ENCODE measurements around the gene FGF5.
"Not testable (repeated sequence)": the region's sequence is repeated elsewhere in the genome, so short reads cannot be mapped to it uniquely, and the experiment has no call there.

FGF5 gene

GRCh38 chr4:80302616-80303223, 36.3 kb downstream of the FGF5 start:
- DNase-seq, result no peak

GRCh38 chr4:80305466-80305865, 39.0 kb downstream of the FGF5 start:
- no peak for DNase-seq

GRCh38 chr4:80306260-80306659, 39.8 kb downstream of the FGF5 start:
- DNase-seq, result no peak

GRCh38 chr4:80307183-80307735, 40.8 kb downstream of the FGF5 start:
- DNase-seq, result peak; percentile 93

GRCh38 chr4:80307774-80308465, 41.5 kb downstream of the FGF5 start:
- DNase-seq, result peak; percentile 79

GRCh38 chr4:80308466-80308822, 42.0 kb downstream of the FGF5 start:
- no peak for DNase-seq

GRCh38 chr4:80309294-80310004, 43.0 kb downstream of the FGF5 start:
- no peak for DNase-seq

GRCh38 chr4:80311130-80311529, 44.7 kb downstream of the FGF5 start:
- DNase-seq, result no peak

- no peak for DNase-seq
Observed at GRCh38 chr4:80312124-80312523, 45.7 kb downstream of the FGF5 start.

- no peak for DNase-seq
Observed at GRCh38 chr4:80313627-80314026, 47.2 kb downstream of the FGF5 start.

- not testable (repeated sequence) for DNase-seq
Observed at GRCh38 chr4:80315848-80316247, 49.4 kb downstream of the FGF5 start.

GRCh38 chr4:80321341-80321740, 54.9 kb downstream of the FGF5 start:
- no peak for DNase-seq

- DNase-seq, result no peak
Observed at GRCh38 chr4:80321776-80322175, 55.3 kb downstream of the FGF5 start.

GRCh38 chr4:80322716-80323115, 56.3 kb downstream of the FGF5 start:
- no peak for DNase-seq

- DNase-seq, result no peak
Observed at GRCh38 chr4:80324171-80324570, 57.7 kb downstream of the FGF5 start.

- no peak for DNase-seq
Observed at GRCh38 chr4:80331693-80332092, 65.2 kb downstream of the FGF5 start.

GRCh38 chr4:80333121-80333520, 66.7 kb downstream of the FGF5 start:
- no peak for DNase-seq

GRCh38 chr4:80334568-80334967, 68.1 kb downstream of the FGF5 start:
- no peak for DNase-seq

- no peak for DNase-seq
Observed at GRCh38 chr4:80335226-80335553, 68.7 kb downstream of the FGF5 start.

GRCh38 chr4:80335554-80336358, 69.3 kb downstream of the FGF5 start, which contains the start of gene CFAP299:
Gene CFAP299, plus strand, starts transcription at chr4:80335730.
- peak; percentile 54 for DNase-seq

GRCh38 chr4:80336582-80336981, 70.1 kb downstream of the FGF5 start:
- no peak for DNase-seq

- no peak for DNase-seq
Observed at GRCh38 chr4:80340036-80340435, 73.6 kb downstream of the FGF5 start.

All from NCI-H1436 treated with DMSO at 0.1 percent for 48 hours (cell line).